ENCODE data around the gene MAML1.
A peak's percentile ranks its signal among the peaks of the same experiment; 100 is the strongest.

- TF ChIP-seq CTCF (IDR thresholded peaks at IDR 0.05) (peak; percentile 73 to 78 (median 74)), POLR2A (IDR thresholded peaks at IDR 0.05) (no peak)
Measured at GRCh38 chr5:179795863-179796833, 63.5 kb downstream of the MAML1 start.
